DLD1 (cell line): ENCODE results near the gene ITM2B.

Experiments
- in situ Hi-C: cut with HindIII; loops from 2 replicates; pipeline ENCODE4 v1.10.0; 2017; ENCODE audit warnings: low sequenced_read_pairs

ITM2B gene

DNA sequence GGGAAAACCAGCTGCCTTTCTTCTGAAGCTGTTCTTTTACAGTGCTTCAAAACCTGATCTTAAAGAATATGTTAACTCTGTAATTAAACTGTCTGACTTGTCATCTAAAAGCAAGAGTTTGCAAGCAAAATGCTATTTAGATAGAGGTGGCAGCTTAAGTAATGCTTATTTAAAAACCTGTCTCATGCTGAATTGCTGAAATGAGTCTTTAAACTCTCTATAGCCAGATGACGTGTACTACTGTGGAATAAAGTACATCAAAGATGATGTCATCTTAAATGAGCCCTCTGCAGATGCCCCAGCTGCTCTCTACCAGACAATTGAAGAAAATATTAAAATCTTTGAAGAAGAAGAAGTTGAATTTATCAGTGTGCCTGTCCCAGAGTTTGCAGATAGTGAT lies 22.9 kb downstream of the ITM2B start:
- in situ Hi-C loops: no loop called here

GRCh38 chr13:48258002-48258401 lies 25.0 kb downstream of the ITM2B start:
- in situ Hi-C loops: no loop called here

DNA sequence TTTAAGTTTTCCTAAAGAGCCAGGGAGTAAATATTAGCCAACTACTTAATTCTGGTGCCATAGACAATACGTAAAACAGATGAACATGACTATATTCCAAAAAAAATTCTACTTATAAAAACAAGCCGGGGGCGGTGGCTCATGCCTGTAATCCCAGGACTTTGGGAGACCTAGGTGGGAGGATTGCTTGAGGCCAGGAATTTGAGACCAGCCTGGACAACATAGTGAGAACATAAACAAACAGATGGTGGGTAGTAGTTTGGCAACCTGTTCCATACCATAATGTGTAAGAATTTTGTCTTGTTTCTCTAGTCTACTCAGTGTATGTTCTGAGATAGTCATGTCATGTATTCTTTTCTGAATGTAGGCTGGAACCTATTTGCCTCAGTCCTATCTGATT lies 25.4 kb downstream of the ITM2B start:
- in situ Hi-C loops: no loop called here

GRCh38 chr13:48260970-48261369 lies 28.0 kb downstream of the ITM2B start:
- in situ Hi-C loops: no loop called here

- in situ Hi-C loops: no loop called here
Observed at GRCh38 chr13:48263196-48263595, 30.2 kb downstream of the ITM2B start.

DNA sequence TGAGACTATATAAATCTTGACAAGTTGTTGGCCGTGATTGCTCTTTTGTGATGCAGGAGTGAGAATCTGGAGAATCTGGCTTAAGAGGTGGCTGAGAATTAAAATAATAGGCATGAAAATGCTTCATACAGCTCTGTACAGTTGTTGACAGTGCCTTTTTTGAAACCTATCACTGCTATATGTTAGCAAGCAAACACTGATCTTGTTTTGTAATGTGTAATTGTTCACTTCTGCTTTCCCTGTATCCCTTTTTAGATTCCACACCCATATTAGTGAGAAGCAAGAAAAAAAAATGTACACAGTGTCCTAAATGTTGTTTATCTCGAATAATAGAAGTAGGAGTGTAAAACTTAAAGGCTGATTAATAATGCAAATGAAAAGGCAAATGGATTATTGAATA lies 31.1 kb downstream of the ITM2B start:
- in situ Hi-C loops: no loop called here

GRCh38 chr13:48265217-48265815 lies 32.3 kb downstream of the ITM2B start:
- in situ Hi-C loops: no loop called here

GRCh38 chr13:48266150-48266549 lies 33.1 kb downstream of the ITM2B start:
- in situ Hi-C loops: no loop called here

GRCh38 chr13:48266701-48267639 lies 34.0 kb downstream of the ITM2B start:
- in situ Hi-C loops: no loop called here

DNA sequence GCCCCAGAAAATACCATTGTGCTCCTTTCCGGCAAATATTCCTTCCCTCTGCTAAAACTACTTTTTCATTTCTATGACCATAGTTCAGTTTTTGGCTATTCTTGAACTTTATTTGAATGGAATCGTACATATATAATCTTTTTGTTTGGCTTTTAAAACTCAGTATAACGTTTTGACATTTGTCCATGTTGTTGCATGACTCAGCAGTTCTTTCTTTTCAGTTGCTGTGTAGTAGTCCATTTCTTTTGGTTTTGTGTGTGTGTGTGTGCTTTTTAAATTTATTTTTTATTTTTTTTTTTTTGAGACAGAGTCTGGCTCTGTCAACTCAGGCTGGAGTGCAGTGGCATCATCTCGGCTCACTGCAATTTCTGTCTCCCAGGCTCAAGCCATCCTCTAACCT lies 35.0 kb downstream of the ITM2B start:
- in situ Hi-C loops: no loop called here

GRCh38 chr13:48273346-48273745 lies 40.3 kb downstream of the ITM2B start:
- in situ Hi-C loops: no loop called here

GRCh38 chr13:48275507-48275906 lies 42.5 kb downstream of the ITM2B start:
- in situ Hi-C loops: no loop called here

DNA sequence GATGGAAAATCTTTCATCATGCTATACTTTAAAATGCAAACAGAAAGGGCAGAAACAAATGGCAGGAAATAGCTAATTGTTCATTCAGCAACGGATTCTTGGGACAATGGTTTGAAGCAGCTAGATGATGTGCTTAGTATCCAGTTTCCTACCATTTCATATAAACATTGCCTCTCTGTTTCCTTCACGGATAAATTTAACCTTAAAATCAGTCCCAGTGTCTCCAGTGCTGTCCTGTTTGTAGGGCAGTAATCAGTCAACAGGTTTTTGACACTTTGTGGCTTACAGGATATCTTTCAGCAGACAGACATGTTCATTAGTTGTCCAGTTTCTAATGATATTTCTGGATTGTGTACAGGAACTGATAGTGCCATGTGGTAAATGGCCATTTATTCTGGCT lies 45.8 kb downstream of the ITM2B start:
- in situ Hi-C loops: no loop called here

GRCh38 chr13:48281556-48281955 lies 48.5 kb downstream of the ITM2B start:
- in situ Hi-C loops: no loop called here

DNA sequence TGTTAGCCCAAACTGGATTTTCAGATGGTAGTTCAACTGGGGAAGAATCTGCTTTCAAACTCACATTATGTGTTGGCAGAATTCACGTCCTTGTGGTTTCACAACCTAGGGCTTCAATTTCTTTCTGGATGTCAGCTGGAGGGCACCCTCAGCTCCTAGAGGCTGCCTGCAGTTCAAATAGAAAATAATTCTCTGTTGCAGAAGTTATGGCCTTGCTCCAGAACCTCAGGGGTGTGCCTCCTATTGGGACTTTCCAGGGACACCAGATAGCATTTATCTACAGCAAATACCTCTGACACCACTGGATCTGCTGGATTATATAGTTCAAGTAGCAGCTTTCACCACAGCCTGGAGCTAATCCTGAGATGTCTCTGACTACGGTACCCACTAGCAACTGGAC lies 58.7 kb downstream of the ITM2B start:
- in situ Hi-C loops: no loop called here

- in situ Hi-C loops: no loop called here
Observed at GRCh38 chr13:48292650-48293049, 59.6 kb downstream of the ITM2B start.

DNA sequence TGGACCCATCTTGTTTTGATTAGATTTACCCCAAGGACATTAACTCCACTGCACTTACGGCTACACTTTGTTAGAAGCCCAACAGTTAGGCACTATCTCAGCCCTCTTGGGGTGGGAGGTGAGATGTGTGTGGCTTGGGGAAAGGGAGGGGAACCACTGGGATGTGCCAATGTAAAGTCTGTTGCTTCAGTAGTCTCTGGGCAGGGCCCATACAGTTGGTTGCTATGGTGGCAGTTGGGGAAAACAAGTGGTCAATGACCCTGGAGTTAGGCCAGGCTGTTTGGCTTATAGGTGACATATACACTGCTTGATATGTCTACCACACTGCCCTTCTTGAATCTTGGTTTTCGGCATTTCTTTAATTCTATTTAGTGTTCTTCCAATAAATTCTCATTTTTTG lies 61.6 kb downstream of the ITM2B start:
- in situ Hi-C loops: no loop called here

DNA sequence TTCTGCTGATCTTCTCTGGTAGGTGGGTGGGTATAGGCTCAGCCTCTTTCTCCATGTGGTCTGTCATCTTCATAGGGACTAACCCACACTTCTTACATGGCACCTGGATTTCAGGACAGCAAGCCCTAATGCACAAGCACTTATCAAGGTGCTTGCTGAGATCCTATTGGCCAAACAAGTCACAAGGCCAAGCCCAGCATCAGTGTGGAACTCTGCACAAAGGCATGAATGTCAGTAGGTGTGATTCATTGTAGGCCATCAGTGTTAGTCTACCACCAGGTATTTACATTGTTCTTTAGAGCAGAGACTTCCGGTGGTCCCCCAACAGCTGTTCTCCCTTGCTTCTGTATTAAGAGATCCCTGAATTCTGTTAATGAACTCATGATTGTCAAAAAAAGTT lies 62.3 kb downstream of the ITM2B start:
- in situ Hi-C loops: no loop called here

- in situ Hi-C loops: no loop called here
Observed at GRCh38 chr13:48296528-48296927, 63.5 kb downstream of the ITM2B start.

- in situ Hi-C loops: no loop called here
Observed at GRCh38 chr13:48297131-48297786, 64.3 kb downstream of the ITM2B start.

- in situ Hi-C loops: no loop called here
Observed at GRCh38 chr13:48299591-48299990, 66.6 kb downstream of the ITM2B start.

GRCh38 chr13:48302871-48303358 lies 69.9 kb downstream of the ITM2B start:
- in situ Hi-C loops: no loop called here
